Measurements from ENCODE around the gene EIF5. TPM values are rescaled to one million over a fixed set of nuclear protein-coding genes. Genes with fewer than 3 reads are reported as not detected.

Gene EIF5
- total RNA-seq, 4 donors from 2014 or later, result 157 to 273 (median 211) TPM

DNA sequence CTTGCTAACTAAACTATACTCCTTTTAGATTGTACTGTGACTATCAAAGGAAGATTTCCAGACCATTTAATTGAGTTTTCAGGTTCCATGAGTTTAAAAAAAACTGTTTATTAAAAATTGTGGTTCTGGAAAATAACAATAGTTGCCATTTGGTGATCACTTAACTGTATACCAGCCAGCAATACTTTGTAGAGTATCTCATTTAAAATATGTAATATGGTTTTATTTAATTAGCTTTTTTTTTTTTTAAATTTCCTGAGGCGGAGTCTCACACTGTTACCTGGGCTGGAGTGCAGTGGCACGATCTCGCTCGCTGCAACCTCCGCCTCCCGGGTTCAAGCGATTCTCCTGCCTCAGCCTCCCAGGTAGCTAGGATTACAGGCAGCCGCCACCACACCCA lies 58.5 kb downstream of the EIF5 start:
- Histone ChIP-seq H3K36me3 (no peaks in the 10 kb centered on the region), H3K4me1 (peaks cover 8 to 88% (median 58%) of the 10 kb centered on the region in 3 donors), H3K9me3 (no peaks in the 10 kb centered on the region), H3K27ac (no peak overlapping the region), H3K27me3 (no peaks in the 10 kb centered on the region), H3K4me3 (no peak overlapping the region)
- no peak for DNase-seq
- TF ChIP-seq CTCF (IDR thresholded peaks at IDR 0.05) (no peak), POLR2A (IDR thresholded peaks at IDR 0.05) (no peak)
- intact Hi-C loops (cut with DNase I), result no loop called here
- WGBS, 2 donors, result 93 to 95% methylated on average over 8 of the region's 8 CpGs

- H3K4me3 ChIP-seq, result no peak overlapping the region
- no peaks in the 10 kb centered on the region for H3K9me3 ChIP-seq
- DNase-seq, result no peak
- peaks cover 3 to 86% (median 55%) of the 10 kb centered on the region in 3 donors for H3K4me1 ChIP-seq
- peak overlapping the region in 1 of 4 donors; percentile 36 for H3K27ac ChIP-seq
- intact Hi-C loops (cut with DNase I), result no loop called here
- no peaks in the 10 kb centered on the region for H3K27me3 ChIP-seq
- 75 to 82% methylated on average over 5 to 6 of the region's 6 CpGs for WGBS, 2 donors
- TF ChIP-seq CTCF (IDR thresholded peaks at IDR 0.05), result no peak
- TF ChIP-seq POLR2A (IDR thresholded peaks at IDR 0.05), result no peak
- no peaks in the 10 kb centered on the region for H3K36me3 ChIP-seq
Measured at GRCh38 chr14:103393070-103393469, 59.0 kb downstream of the EIF5 start.

DNA sequence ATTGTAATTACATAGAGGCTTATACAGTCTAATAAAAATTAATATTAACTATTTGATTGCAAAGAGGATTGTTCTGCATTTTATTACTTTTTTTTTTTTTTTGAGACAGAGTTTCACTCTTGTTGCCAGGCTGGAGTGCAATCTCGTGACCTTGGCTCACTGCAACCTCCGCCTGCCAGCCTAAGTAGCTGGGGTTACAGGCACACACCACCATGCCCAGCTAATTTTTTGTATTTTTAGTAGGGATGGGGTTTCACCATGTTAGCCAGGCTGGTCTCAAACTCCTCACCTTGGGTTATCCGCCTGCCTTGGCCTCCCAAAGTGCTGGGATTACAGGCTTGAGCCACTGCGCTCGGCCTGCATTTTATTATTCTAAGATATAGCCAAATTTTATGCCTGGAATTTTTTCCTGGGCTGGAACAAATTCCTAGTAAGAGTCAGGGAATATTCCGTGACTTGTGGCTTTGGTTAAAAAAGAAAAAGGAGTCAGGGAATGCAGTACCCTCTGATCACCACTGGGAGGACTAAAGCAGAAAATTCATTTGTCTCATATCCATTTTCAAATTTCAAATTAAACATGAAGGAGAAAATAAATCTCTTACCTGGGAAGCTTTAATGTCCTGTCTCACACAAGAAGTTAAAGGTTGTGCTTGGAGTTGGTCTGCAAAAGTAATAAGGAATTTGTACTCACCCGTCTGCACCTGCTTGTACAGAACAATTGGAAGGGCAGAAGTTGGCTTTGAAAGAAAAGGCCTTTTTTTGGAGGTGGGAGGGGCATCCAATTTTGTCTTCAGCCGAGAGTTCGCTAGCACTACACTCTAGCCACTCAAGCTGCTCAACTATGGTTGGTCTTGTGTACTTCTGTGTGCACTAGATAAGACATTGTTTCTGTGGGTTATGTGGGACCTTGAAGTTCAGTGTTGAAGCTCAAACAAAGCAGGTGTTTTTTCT lies 59.9 kb downstream of the EIF5 start:
- no peak for DNase-seq
- intact Hi-C loops (cut with DNase I), result no loop called here
- H3K27ac ChIP-seq, result peak overlapping the region in 3 of 4 donors; percentile 2 to 38 (median 11)
- no peaks in the 10 kb centered on the region for H3K36me3 ChIP-seq
- no peaks in the 10 kb centered on the region for H3K27me3 ChIP-seq
- no peak overlapping the region for H3K4me3 ChIP-seq
- peaks cover 3 to 86% (median 52%) of the 10 kb centered on the region in 3 donors for H3K4me1 ChIP-seq
- WGBS, 2 donors, result 31 to 45% methylated on average over 9 of the region's 9 CpGs
- no peak for TF ChIP-seq POLR2A (IDR thresholded peaks at IDR 0.05)
- TF ChIP-seq CTCF (IDR thresholded peaks at IDR 0.05), result peak; percentile 64 to 91 (median 78)
- no peaks in the 10 kb centered on the region for H3K9me3 ChIP-seq

Small RNA genes lying within 50 kb of the gene (small RNA-seq; reads per million reads assigned to genes)
- gene SNORA28, result 16.5 to 34.0 (median 28.5) reads per million in 4 donors

Other genes starting within 250 kb of the EIF5 start
- gene EXOC3L4, start 239.5 kb upstream of the EIF5 start, total RNA-seq, result under 1 TPM in 1 of 4 donors, not detected in 3; 1.00 TPM
- 100 to 1,000 TPM in 3 of 4 donors, 10 to 100 TPM in 1; 36.6 to 163 (median 130) TPM for gene TNFAIP2, start 210.8 kb upstream of the EIF5 start, total RNA-seq
- gene MARK3, start 51.2 kb downstream of the EIF5 start, total RNA-seq, result 100 to 1,000 TPM in 1 of 4 donors, 10 to 100 TPM in 3; 44.4 to 112 (median 67.5) TPM
- 100 to 1,000 TPM in 1 of 4 donors, 10 to 100 TPM in 3; 27.2 to 204 (median 37.6) TPM for gene CKB, start 188.6 kb downstream of the EIF5 start, total RNA-seq
- 10 to 100 TPM in 2 of 4 donors, 1 to 10 TPM in 2; 7.7 to 20.6 (median 9.9) TPM for gene TRMT61A, start 195.0 kb downstream of the EIF5 start, total RNA-seq
- gene BAG5, start 228.4 kb downstream of the EIF5 start, total RNA-seq, result 10 to 100 TPM; 24.8 to 32.4 (median 28.5) TPM
- gene COA8, start 228.7 kb downstream of the EIF5 start, total RNA-seq, result 10 to 100 TPM; 18.2 to 28.7 (median 22.7) TPM

All from esophagus squamous epithelium (tissue), 5 donors.